Astrocyte of the hippocampus (primary cell): ENCODE measurements around the gene SLC1A7.
A peak's percentile ranks its signal among the peaks of the same experiment; 100 is the strongest.

Experiments
- DNase-seq: peaks from one replicate; pipeline ENCODE4 v3.0.0; 2011; ENCODE audit warnings: low read depth, low spot score

SLC1A7 gene

GRCh38 chr1:53134042-53134485 lies 8.4 kb downstream of the SLC1A7 start:
- no peak for DNase-seq

GRCh38 chr1:53133261-53134041 lies 9.0 kb downstream of the SLC1A7 start:
- no peak for DNase-seq

GRCh38 chr1:53132176-53132575 lies 10.3 kb downstream of the SLC1A7 start:
- no peak for DNase-seq

- DNase-seq = no peak
Measured at GRCh38 chr1:53131590-53131938, 10.9 kb downstream of the SLC1A7 start.

GRCh38 chr1:53130878-53131589 lies 11.4 kb downstream of the SLC1A7 start:
- DNase-seq = no peak

- DNase-seq = no peak
Measured at GRCh38 chr1:53130598-53130877, 11.9 kb downstream of the SLC1A7 start.

- DNase-seq = no peak
Measured at GRCh38 chr1:53129891-53130597, 12.4 kb downstream of the SLC1A7 start.

GRCh38 chr1:53128401-53128800 lies 14.0 kb downstream of the SLC1A7 start:
- no peak for DNase-seq

GRCh38 chr1:53127546-53127945 lies 14.9 kb downstream of the SLC1A7 start:
- DNase-seq = no peak

- no peak for DNase-seq
Measured at GRCh38 chr1:53126495-53126894, 15.9 kb downstream of the SLC1A7 start.

- no peak for DNase-seq
Measured at GRCh38 chr1:53125623-53126360, 16.6 kb downstream of the SLC1A7 start.

- DNase-seq = no peak
Measured at GRCh38 chr1:53125122-53125521, 17.3 kb downstream of the SLC1A7 start.

GRCh38 chr1:53123453-53124140 lies 18.8 kb downstream of the SLC1A7 start:
- no peak for DNase-seq

GRCh38 chr1:53122961-53123413 lies 19.5 kb downstream of the SLC1A7 start:
- DNase-seq = no peak

- peak; percentile 56 for DNase-seq
Measured at GRCh38 chr1:53122201-53122885, 20.1 kb downstream of the SLC1A7 start.

- DNase-seq = peak; percentile 95
Measured at GRCh38 chr1:53121319-53122172, 20.9 kb downstream of the SLC1A7 start.

GRCh38 chr1:53120659-53121058 lies 21.8 kb downstream of the SLC1A7 start:
- no peak for DNase-seq

- DNase-seq = no peak
Measured at GRCh38 chr1:53117836-53118235, 24.6 kb downstream of the SLC1A7 start.

- DNase-seq = no peak
Measured at GRCh38 chr1:53116933-53117600, 25.4 kb downstream of the SLC1A7 start.
